CD4-positive, alpha-beta T cell treated with Interleukin-1 beta for 1 hour (primary cell): ENCODE results near the gene MME.

Source experiments
- DNase-seq, 2 donors: peaks; one replicate each; pipeline ENCODE4 v3.0.0-alpha.2; 2020 to 2022

Gene MME

DNA sequence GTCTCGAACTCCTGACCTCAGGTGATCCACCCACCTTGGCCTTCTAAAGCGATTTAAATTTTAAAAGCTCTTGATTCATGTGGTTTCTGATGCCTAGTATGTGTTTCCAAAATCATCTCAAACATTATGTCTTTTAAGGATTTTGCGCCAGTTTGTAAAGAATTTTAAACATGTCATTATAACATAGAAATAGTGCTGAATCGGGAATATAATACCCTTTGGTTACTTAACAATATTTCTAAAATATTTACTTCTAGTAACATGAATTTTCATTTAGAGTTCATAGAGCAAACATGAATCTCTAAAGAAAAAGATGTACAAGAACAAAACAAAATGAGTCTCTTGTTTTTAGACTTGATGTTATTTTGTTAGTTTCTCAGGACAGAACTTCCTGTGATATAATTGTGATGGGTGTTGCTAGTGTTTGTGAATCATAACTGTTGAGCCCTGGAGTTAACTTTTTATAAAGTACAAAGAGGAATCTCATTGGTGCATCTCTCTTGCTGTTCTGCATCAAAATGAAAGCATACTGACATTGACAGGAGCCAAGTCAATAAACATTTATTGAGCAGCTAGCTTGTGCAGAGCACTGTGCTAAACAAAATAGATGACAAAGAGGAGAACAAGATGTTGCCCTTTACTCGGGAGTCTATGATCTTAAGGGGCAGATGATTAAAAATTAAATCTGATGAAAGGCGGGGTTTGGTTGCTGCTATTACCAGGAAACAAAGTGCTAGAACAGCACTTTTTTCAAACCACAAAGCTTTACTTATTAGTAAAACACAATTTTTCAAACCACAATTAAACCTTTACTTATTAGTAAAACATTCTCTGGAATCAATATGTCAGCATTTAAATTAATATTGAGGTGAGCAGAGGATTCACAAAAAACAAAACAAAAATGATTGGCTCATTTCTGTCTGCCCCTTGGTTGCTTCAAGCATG lies 73.4 kb downstream of the MME start:
- no peak for DNase-seq

DNA sequence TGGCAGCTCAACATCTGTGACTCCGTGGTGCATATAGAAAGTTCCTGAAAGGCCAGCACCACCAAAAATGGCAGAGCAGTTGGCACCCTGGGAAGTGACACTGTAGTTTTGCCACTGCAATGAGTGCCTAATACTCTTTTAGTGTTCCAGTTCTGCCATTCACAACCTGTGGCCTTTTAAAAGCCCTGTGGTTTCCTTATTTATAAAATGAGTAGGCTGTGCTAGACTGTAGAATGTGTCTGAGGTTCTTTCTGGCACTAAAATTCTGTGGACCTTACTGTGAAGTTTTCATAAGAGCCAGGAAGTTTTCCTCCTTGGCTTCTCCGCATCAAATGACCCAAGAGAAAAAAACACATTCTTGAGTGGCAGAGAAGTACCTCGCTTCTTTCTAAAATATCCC lies 74.1 kb downstream of the MME start:
- no peak for DNase-seq

DNA sequence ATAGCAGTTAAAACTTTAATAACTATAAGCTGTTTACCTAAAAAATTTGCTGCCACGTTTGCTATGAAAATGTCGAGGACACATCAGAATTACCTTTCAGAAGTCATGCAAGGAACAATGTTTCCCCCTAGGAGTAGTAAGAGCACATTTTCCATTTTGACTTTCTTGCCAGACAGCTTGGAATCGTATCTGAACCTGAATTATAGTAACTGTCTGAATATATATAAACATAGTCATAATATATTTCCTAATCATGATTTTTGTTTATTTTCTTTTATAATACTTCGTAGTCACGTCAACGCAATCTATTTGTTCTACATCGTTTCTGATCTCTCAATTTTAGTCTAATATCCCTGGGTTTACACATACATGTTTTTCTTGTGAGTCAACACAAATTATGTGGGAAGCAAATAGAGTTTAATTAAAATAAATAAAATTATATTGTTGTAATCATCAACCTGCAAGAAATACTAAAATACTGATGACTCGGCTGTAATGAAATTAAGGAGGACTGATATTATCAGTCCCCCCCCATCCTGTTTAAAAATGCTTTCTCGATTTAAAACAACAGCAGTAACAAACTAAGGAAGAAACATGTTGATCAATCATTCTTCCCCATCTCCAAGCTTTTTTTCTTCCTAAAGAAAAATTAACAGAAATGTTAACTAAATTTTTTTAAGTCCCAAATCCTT lies 78.4 kb downstream of the MME start:
- no peak for DNase-seq

DNA sequence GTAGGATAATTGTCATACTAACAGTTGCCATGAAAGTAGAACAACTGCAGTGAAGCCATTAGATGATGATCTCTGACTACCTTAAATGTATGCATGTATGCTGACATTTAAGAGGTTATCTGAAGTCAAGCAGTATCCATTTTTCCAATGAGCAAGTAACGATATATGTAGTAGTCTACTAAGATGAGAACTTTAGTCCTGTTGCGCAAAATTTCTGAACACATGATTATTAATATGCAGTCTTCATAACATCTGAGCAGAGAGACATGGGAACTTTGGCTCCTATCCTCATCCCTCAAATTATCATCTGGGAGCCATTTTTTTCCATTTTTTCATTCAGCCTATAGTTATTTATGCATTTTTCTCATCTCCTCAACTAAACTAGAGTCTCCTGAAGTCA lies 79.2 kb downstream of the MME start:
- DNase-seq = no peak

DNA sequence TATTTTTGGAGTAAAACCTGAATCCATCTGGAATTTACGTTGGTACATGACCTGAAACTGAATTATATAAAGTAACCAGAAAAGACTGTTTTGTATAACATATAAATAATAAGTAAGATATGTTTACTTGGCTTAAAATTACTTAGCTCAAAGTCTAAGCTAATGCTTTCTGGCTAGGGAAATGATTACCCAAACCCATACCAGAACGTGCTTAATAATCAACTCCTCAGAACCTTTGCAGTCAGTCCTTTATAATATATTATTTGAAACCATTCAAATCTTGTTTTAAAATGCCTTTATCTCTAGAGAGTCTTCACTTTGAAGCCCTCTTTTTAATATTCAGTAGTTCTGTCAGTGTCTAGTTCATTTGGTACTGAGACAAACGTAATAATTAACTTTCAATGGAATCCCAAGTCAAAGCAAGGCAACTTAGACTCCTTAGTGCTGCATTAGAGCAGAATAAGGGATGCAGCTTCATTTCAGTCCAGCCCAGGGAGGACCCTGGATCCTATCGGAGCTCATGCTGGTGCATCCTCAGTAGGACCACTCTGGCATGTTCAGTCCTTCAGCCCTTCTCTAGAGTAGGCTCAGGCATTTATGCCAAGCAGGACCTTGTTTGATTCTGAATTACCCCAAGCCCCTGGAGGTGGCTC lies 81.6 kb downstream of the MME start:
- DNase-seq = no peak

DNA sequence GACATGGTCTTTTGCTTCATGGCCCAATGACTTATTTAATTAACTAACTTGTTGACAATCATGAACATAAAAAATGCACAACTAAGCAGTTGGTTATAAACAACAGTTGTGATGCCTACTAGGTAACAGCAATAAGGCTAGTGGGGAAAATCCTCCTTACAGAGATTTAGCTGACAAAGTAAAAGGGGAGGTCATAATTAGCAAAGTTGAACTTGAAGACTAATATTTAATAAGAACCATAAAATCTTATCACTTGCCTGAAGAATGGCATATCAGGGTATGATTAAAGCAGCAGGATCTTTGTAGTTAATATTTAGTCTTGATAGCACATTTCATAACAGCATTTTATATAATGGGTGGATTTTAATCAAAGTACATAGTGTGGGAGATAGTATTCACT lies 84.2 kb downstream of the MME start:
- DNase-seq = no peak

DNA sequence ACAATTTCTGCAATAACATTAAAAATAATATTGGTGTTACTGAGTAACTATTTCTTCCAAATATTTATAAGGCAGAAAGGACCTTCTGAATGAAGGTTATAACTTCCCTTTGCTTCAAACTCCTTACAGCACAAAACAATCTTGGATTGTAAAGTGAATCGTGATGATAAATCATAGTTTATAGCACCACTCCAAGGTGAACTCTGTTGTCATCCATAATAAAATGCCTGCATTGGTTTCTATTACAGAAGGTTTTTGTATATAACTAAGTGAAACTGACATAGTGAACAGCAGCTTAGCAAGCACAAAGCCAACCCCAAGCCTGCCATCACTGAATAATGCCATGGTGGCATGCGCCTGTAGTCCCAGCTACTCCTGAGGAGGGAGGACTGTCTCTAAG lies 86.3 kb downstream of the MME start:
- DNase-seq = no peak

DNA sequence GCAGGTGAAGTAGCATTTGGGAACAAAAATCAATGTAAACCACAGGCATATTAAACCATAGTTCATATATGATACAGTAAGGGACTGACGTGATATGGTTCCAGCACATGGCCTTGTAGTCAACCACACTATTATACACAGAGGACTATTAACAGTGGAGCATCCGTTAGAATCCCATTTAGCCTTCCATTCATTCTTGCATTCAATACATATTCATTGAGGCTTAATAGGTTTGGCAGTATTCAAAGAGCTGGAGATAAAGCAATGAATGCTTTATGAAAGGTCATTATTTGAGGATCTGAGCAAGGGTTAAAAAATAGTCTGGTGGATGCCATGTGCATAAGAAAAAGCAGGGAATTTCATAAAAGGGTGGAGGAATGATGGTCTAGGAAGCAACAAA lies 89.1 kb downstream of the MME start:
- DNase-seq = no peak

DNA sequence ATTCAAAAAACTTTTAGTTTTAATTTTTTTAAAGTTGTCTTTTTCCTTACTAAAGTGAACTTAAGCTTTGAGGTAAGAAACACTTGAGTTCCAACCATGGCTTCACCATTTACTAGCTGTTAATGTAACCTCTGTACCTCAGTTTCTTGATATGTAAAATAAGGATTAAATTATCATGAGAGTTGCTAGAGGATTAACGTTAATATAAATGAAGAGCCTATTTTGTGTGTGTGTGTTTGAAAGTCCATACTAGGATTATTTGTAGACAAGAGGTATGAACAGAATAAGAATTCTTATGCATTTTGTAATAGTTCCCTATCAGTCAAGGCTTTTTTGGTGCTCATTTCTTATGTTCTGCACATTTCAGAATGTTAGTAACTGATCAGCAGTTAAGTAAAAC lies 93.7 kb downstream of the MME start:
- DNase-seq = no peak

DNA sequence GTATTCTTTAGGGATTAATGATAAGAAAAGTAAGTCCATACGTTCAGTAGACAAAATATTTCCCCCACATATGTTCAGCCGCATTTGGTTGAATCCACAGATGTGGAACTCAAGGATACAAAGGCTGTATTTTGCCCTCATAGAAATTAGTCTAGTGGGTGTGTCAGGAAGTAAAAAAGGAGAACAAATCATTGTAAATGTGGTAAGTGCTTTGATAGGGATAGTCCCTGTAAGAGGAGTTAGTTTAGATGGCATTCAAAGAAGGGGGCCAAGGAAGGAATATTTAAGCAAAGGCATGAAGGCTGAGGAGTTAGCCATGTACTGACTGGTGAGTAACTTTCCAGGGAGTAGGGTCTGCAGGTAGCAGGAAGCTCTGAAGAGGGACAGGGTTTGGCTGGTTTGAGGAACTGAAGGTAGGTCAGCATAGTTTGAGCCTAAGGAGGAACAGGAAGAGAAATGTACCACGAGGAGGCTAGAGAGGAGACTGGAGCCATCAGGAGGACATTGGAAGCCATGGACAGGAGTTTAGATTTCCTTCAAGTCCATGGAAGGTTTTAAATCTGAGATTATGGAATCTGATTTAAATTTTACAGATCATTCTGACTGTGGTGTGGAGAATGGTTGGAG lies 98.8 kb downstream of the MME start:
- DNase-seq = no peak

DNA sequence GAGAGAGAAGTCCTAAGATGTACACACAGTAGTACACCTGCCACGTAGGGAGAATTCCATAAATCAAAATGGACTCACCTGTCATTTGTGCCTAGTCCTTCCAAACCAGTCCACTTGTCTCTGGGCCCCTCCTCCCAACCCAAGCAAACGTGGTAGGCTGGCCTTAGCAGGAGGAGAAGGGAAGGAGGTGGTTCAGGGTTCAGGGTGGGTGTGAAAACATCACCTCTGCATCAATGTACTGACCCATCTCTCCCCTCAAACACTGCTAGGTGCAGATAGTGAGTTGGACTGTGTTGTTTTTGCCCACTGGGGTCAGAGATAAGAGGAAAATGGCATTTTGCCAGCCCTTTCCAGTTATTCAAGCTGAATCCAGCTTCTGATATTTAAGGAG lies 99.3 kb downstream of the MME start:
- DNase-seq = no peak

DNA sequence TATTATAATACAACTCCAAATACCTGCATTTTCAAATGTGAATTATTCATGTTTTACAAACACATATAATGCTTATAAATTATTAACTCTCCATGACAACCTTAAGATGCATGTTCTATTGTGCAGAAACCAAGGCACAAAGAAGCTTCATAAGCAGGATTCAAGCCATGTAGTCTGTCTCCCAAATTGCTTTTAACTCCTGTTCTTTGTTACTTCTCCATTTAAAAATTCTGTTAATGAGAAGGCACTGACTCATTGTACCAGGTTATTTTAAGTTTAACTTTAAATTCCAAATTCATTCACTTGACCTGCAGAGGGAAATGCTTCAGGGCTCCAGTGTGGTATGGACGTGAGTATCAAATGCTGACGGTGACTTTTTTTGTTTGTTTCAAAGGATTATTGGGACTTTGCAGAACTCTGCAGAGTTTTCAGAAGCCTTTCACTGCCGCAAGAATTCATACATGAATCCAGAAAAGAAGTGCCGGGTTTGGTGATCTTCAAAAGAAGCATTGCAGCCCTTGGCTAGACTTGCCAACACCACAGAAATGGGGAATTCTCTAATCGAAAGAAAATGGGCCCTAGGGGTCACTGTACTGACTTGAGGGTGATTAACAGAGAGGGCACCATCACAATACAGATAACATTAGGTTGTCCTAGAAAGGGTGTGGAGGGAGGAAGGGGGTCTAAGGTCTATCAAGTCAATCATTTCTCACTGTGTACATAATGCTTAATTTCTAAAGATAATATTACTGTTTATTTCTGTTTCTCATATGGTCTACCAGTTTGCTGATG lies 100.0 kb downstream of the MME start:
- DNase-seq = no peak

DNA sequence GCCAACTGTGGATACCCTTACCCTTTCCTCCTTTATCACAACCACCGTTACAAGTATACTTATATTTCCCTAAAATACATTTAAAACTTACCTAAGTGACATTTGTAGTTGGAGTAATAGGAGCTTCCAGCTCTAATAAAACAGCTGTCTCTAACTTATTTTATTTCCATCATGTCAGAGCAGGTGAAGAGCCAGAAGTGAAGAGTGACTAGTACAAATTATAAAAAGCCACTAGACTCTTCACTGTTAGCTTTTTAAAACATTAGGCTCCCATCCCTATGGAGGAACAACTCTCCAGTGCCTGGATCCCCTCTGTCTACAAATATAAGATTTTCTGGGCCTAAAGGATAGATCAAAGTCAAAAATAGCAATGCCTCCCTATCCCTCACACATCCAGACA lies 102.3 kb downstream of the MME start:
- no peak for DNase-seq

DNA sequence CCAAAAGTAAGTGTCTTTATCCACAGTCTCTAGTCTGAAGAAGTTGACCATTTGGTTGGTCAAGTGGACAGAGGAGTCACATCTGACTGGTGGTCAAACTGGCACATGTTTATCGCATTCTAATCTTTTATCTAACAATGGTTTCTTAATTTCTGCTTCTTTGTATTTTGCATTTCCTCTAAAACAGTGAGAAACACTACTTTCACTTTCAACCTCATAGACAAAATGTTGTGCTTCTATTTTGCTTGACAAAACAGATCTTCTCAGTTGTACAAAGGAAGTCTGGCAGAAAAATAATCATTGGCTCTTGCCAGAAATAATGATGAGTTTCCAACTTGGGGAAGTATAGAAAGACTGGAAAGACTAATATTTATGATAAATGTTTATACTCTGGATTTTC lies 103.9 kb downstream of the MME start:
- no peak for DNase-seq

DNA sequence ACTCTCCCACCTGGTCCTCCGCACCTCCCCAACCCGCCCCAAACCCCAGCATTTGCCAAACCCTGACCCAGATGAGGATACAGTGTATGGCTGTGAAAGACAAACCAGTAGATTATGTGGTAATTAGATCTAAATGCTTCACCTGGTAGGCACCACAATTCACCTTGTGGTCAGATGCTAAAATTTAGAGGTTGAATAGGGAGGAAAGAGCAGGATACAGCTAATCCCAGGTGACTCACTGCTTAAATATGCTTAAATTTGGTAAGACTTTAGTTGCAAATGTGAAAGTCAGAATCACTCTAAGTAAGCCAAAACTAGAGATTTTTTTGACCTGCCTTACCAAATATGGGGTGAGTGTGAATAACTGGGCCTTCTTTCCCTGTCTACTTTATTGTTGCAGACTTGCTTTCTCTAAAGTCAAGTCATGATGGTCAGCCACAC lies 105.5 kb downstream of the MME start:
- no peak for DNase-seq

DNA sequence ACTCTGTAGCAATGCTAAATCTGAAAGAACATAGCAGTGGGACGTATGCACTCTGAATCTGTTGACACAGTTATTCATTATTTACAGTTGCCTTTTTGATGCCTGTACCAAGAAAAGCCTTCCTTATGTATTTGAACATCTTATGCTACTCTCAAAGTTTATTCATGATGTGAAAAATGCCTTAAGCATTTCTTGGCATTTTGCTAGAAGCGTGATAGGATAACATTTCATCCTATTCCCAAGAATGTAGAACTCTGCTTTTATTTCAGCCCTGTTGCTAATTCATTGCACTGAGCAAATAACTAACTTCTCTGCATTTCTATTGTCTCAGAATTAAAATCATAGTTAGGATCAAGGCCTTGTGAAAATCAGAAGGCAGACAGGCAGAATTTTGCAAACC lies 107.9 kb downstream of the MME start:
- DNase-seq = no peak

DNA sequence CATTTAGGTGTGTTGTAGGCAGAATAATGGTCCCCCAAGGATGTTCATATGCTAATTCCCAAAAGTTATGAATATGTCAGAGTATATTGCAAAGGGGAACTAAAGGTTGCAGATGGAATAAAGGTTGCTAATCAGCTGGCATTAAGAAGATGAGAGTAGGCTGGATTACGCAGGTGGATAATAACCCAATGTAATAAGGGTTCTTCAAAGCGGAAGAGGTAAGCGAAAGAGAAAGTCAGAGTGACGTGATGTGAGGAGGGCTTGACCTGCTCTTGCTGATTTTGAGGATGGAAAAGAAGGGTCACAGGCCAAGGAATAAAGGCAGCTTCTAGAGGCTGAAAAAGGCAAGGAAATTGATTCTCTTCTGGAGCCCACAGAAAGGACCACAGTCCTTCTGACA lies 109.4 kb downstream of the MME start:
- DNase-seq = no peak

DNA sequence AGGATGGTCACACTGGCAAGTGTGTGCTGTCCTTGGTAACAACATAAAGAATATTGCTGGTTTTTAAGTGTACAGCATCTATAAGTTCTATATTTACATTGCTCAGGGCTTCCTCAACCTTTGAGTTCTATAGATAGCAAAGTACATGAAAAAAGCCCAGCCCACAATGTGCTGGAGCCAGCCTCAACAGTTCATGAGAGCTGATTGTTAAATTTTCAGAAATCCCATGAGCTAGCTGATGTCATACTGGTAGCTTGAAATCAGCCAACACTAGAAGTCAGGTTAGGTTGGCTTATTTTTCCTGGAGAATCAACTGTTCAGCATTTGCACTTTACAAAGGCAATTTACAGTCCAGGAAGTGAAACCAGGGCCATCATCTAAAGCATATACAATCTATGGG lies 110.6 kb downstream of the MME start:
- no peak for DNase-seq

DNA sequence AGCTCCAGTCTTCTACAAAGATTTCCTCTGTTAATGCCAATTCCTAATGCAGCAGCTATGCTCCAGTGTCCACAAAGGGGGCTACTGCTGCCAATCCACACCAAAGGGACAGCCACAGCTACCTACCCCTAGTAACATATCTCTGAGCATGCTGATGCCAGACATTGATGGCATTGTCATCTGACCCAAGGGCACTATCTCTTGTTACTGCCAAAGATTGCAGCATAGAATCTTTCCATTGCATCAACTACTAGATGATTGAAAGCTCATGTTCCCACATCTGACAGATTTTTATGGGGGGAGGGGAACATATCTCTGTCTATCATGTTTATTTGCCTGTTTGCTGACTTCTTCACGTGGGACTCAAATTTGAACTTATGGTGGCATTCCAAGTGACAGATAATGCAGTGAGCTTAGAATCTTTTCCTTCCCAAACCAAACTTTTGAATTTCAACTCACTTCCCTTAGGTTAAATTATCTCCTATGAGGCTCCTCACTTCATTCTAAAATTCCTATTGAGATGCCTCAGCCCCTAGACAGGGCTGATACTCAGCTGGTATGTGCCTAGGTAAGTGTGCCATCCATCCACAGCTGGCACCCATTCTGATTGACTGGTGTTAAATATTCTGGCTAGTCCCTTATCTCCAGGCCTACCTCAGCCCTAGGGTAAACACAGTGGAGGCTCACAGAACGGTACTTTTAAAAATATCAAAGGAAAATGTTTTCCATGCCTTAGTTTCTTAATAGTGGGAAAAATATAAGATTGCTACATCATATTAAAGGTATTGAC lies 113.0 kb downstream of the MME start:
- DNase-seq = no peak

DNA sequence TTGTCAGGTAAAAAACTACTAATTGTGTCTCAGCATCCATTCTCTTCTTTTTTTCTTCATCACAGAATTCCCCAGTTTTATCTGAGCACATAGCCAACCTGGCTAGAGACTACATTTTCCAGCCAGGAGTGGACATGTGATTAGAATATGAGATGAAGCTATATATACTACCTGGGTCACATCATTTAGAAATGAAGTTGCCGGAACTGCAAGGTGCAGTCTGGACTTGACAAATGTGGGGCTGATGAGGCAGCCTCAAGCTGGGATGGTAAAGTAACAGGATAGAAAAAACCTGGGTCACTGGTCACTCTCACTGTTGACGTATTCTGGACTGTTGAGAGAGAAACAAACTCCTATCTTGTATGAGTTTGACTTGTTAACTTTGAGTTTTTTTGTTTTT lies 113.7 kb downstream of the MME start:
- DNase-seq = no peak
